ENCODE data around the gene CP. TPM values are rescaled to one million over a fixed set of nuclear protein-coding genes. Genes with fewer than 3 reads are reported as not detected.

CP gene
- total RNA-seq, 1 experiment from 2014 or later, result 1.5 TPM

DNA sequence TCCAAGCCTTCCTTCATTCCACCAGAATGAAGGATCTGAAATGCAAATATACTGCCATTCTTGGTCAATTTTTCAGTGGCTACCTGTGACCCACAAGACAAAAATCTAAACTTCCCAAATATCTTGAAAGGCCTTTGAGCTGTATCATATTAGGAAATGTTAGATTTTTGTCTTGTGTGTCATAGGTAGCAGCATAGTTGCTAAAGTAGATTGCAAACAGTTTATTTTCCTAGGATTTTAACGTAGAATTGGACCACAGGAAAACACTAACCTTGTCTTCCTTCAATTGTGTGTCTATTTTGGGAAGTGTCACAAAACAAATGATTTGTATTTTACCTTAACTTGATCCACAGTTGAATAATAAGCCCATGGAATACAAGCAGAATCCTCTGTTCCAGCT lies 42.4 kb downstream of the CP start (continued):
- TF ChIP-seq NR2C2 (CRISPR knock-in tag; IDR thresholded peaks at IDR 0.05) (no peak), ELF4 (CRISPR knock-in tag; IDR thresholded peaks at IDR 0.05; ENCODE audit: low read depth) (no peak), ZNF219 (CRISPR knock-in tag; IDR thresholded peaks at IDR 0.05; ENCODE audit: borderline replicate concordance) (no peak), NR3C1 (CRISPR knock-in tag; conservative IDR thresholded peaks at IDR 0.05; ENCODE audit: low read depth) (no peak), KAT7 (CRISPR knock-in tag; IDR thresholded peaks at IDR 0.05; ENCODE audit: borderline replicate concordance) (no peak), ZNF317 (CRISPR knock-in tag; IDR thresholded peaks at IDR 0.05; ENCODE audit: borderline replicate concordance, low read depth) (no peak), OVOL2 (CRISPR knock-in tag; IDR thresholded peaks at IDR 0.05; ENCODE audit: borderline replicate concordance) (no peak)
- TF ChIP-seq, protein P1, sequence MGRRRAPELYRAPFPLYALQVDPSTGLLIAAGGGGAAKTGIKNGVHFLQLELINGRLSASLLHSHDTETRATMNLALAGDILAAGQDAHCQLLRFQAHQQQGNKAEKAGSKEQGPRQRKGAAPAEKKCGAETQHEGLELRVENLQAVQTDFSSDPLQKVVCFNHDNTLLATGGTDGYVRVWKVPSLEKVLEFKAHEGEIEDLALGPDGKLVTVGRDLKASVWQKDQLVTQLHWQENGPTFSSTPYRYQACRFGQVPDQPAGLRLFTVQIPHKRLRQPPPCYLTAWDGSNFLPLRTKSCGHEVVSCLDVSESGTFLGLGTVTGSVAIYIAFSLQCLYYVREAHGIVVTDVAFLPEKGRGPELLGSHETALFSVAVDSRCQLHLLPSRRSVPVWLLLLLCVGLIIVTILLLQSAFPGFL (CRISPR knock-in tag; IDR thresholded peaks at IDR 0.05; ENCODE audit: borderline replicate concordance), result no peak
- TF ChIP-seq, protein P2, sequence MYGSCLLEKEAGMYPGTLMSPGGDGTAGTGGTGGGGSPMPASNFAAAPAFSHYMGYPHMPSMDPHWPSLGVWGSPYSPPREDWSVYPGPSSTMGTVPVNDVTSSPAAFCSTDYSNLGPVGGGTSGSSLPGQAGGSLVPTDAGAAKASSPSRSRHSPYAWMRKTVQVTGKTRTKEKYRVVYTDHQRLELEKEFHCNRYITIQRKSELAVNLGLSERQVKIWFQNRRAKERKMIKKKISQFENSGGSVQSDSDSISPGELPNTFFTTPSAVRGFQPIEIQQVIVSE (CRISPR knock-in tag; IDR thresholded peaks at IDR 0.05; ENCODE audit: borderline replicate concordance), result no peak
- TF ChIP-seq, protein P3, sequence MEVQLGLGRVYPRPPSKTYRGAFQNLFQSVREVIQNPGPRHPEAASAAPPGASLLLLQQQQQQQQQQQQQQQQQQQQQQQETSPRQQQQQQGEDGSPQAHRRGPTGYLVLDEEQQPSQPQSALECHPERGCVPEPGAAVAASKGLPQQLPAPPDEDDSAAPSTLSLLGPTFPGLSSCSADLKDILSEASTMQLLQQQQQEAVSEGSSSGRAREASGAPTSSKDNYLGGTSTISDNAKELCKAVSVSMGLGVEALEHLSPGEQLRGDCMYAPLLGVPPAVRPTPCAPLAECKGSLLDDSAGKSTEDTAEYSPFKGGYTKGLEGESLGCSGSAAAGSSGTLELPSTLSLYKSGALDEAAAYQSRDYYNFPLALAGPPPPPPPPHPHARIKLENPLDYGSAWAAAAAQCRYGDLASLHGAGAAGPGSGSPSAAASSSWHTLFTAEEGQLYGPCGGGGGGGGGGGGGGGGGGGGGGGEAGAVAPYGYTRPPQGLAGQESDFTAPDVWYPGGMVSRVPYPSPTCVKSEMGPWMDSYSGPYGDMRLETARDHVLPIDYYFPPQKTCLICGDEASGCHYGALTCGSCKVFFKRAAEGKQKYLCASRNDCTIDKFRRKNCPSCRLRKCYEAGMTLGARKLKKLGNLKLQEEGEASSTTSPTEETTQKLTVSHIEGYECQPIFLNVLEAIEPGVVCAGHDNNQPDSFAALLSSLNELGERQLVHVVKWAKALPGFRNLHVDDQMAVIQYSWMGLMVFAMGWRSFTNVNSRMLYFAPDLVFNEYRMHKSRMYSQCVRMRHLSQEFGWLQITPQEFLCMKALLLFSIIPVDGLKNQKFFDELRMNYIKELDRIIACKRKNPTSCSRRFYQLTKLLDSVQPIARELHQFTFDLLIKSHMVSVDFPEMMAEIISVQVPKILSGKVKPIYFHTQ (CRISPR knock-in tag; IDR thresholded peaks at IDR 0.05), result no peak

DNA sequence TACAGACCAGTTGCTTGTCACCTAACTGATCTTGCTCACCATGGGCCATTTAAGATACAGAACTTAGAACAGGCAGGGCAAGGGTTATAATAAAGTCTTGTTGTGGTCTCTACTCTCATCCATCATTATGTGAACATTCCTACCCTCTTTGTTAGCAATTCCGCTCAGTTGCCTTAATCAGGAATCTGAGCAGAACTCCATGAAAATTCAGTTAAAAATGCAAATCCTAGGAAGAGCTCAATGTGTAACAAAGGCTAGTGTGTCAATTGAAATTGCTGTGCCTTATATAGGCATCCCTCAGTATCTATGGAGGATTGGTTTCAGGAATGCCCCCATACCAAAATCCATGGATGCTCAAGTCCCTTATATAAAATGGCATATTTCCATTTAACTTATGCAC lies 44.5 kb downstream of the CP start:
- CTCF ChIA-PET, result no interaction called here
- peaks cover 60% of the 10 kb centered on the region for H3K36me3 Mint-ChIP-seq
- H3K27ac Mint-ChIP-seq, result no peak overlapping the region
- TF ChIP-seq, protein P4, sequence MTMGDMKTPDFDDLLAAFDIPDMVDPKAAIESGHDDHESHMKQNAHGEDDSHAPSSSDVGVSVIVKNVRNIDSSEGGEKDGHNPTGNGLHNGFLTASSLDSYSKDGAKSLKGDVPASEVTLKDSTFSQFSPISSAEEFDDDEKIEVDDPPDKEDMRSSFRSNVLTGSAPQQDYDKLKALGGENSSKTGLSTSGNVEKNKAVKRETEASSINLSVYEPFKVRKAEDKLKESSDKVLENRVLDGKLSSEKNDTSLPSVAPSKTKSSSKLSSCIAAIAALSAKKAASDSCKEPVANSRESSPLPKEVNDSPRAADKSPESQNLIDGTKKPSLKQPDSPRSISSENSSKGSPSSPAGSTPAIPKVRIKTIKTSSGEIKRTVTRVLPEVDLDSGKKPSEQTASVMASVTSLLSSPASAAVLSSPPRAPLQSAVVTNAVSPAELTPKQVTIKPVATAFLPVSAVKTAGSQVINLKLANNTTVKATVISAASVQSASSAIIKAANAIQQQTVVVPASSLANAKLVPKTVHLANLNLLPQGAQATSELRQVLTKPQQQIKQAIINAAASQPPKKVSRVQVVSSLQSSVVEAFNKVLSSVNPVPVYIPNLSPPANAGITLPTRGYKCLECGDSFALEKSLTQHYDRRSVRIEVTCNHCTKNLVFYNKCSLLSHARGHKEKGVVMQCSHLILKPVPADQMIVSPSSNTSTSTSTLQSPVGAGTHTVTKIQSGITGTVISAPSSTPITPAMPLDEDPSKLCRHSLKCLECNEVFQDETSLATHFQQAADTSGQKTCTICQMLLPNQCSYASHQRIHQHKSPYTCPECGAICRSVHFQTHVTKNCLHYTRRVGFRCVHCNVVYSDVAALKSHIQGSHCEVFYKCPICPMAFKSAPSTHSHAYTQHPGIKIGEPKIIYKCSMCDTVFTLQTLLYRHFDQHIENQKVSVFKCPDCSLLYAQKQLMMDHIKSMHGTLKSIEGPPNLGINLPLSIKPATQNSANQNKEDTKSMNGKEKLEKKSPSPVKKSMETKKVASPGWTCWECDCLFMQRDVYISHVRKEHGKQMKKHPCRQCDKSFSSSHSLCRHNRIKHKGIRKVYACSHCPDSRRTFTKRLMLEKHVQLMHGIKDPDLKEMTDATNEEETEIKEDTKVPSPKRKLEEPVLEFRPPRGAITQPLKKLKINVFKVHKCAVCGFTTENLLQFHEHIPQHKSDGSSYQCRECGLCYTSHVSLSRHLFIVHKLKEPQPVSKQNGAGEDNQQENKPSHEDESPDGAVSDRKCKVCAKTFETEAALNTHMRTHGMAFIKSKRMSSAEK (CRISPR knock-in tag; IDR thresholded peaks at IDR 0.05; ENCODE audit: borderline replicate concordance), result no peak
- TF ChIP-seq, protein P5, sequence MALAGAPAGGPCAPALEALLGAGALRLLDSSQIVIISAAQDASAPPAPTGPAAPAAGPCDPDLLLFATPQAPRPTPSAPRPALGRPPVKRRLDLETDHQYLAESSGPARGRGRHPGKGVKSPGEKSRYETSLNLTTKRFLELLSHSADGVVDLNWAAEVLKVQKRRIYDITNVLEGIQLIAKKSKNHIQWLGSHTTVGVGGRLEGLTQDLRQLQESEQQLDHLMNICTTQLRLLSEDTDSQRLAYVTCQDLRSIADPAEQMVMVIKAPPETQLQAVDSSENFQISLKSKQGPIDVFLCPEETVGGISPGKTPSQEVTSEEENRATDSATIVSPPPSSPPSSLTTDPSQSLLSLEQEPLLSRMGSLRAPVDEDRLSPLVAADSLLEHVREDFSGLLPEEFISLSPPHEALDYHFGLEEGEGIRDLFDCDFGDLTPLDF (CRISPR knock-in tag; IDR thresholded peaks at IDR 0.05), result no peak
- TF ChIP-seq KAT7 (CRISPR knock-in tag; IDR thresholded peaks at IDR 0.05; ENCODE audit: borderline replicate concordance) (no peak), GTF2I (CRISPR knock-in tag; conservative IDR thresholded peaks at IDR 0.05) (no peak), ZNF416 (CRISPR knock-in tag; IDR thresholded peaks at IDR 0.05) (no peak), TEAD1 (CRISPR knock-in tag; IDR thresholded peaks at IDR 0.05) (no peak), ETV6 (CRISPR knock-in tag; IDR thresholded peaks at IDR 0.05) (no peak)
- TF ChIP-seq, protein P6, sequence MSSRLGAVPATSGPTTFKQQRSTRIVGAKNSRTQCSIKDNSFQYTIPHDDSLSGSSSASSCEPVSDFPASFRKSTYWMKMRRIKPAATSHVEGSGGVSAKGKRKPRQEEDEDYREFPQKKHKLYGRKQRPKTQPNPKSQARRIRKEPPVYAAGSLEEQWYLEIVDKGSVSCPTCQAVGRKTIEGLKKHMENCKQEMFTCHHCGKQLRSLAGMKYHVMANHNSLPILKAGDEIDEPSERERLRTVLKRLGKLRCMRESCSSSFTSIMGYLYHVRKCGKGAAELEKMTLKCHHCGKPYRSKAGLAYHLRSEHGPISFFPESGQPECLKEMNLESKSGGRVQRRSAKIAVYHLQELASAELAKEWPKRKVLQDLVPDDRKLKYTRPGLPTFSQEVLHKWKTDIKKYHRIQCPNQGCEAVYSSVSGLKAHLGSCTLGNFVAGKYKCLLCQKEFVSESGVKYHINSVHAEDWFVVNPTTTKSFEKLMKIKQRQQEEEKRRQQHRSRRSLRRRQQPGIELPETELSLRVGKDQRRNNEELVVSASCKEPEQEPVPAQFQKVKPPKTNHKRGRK (CRISPR knock-in tag; IDR thresholded peaks at IDR 0.05; ENCODE audit: borderline replicate concordance), result no peak
- TF ChIP-seq, protein P7, sequence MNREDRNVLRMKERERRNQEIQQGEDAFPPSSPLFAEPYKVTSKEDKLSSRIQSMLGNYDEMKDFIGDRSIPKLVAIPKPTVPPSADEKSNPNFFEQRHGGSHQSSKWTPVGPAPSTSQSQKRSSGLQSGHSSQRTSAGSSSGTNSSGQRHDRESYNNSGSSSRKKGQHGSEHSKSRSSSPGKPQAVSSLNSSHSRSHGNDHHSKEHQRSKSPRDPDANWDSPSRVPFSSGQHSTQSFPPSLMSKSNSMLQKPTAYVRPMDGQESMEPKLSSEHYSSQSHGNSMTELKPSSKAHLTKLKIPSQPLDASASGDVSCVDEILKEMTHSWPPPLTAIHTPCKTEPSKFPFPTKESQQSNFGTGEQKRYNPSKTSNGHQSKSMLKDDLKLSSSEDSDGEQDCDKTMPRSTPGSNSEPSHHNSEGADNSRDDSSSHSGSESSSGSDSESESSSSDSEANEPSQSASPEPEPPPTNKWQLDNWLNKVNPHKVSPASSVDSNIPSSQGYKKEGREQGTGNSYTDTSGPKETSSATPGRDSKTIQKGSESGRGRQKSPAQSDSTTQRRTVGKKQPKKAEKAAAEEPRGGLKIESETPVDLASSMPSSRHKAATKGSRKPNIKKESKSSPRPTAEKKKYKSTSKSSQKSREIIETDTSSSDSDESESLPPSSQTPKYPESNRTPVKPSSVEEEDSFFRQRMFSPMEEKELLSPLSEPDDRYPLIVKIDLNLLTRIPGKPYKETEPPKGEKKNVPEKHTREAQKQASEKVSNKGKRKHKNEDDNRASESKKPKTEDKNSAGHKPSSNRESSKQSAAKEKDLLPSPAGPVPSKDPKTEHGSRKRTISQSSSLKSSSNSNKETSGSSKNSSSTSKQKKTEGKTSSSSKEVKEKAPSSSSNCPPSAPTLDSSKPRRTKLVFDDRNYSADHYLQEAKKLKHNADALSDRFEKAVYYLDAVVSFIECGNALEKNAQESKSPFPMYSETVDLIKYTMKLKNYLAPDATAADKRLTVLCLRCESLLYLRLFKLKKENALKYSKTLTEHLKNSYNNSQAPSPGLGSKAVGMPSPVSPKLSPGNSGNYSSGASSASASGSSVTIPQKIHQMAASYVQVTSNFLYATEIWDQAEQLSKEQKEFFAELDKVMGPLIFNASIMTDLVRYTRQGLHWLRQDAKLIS (CRISPR knock-in tag; IDR thresholded peaks at IDR 0.05; ENCODE audit: borderline replicate concordance), result no peak
- TF ChIP-seq, protein P2 (CRISPR knock-in tag; IDR thresholded peaks at IDR 0.05; ENCODE audit: borderline replicate concordance), result no peak

More for the DNA sequence above, 44.5 kb downstream of the CP start:
- DNase-seq (ENCODE audit: low spot score) (no peak), ATAC-seq (no peak)
- H3K4me1 Mint-ChIP-seq, result peaks cover 3% of the 10 kb centered on the region; the same call in 1 of the 2 replicates
- no peaks in the 10 kb centered on the region for H3K27me3 Mint-ChIP-seq (ENCODE audit: low read depth)
- no peak overlapping the region for H3K4me3 Mint-ChIP-seq
- H3K9me3 Mint-ChIP-seq, result peaks cover 13% of the 10 kb centered on the region
- POLR2A ChIA-PET, result no interaction called here

Measured in WTC11 (cell line).